Hematopoietic multipotent progenitor cell treated with erythropoietin and hydrocortisone succinate and interleukin-3 and kit ligand, for 6 days (in vitro differentiated cells): ENCODE data around the gene MTF2.

ENCODE experiments used
- DNase-seq: peaks from one replicate; pipeline ENCODE4 v3.0.0-alpha.2; 2015

The MTF2 gene

DNA sequence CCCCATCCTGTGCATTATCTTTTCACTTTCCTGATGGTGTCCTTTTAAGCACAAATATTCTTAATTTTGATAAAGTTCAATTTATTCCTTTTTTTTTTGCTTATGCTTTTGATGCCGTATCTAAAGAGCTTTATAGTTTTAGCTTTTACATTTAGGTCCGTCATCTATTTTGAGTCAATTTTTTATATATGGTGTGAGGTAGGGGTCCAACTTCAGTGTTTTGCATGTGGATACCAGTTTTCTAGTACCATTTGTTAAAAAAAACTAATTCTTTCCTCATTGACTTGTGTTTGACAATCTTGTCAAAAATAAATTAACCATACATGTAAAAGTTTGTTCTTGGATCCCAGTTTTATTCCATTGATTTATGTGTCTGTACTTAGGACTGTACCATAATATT is 4.9 kb downstream of the MTF2 start:
- DNase-seq: no peak

DNA sequence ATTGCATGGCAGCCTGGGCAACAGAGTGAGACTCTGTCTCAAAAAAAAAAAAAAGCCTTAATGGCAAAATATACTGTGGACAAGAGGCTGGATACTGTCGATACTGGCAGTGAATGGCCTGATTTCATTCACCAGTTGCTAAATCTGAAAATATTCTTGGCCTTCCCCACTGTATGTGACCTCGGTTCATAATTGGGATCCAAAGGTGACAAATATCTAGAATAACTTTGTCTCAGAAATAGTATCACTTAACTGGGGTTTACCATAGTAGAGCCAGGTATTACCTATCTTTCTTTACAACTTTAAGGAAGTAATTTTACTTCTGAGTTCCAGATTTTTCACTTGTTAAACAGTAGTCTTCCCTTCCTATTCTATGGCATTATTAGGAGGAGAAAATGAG is 8.4 kb downstream of the MTF2 start:
- no peak for DNase-seq

DNA sequence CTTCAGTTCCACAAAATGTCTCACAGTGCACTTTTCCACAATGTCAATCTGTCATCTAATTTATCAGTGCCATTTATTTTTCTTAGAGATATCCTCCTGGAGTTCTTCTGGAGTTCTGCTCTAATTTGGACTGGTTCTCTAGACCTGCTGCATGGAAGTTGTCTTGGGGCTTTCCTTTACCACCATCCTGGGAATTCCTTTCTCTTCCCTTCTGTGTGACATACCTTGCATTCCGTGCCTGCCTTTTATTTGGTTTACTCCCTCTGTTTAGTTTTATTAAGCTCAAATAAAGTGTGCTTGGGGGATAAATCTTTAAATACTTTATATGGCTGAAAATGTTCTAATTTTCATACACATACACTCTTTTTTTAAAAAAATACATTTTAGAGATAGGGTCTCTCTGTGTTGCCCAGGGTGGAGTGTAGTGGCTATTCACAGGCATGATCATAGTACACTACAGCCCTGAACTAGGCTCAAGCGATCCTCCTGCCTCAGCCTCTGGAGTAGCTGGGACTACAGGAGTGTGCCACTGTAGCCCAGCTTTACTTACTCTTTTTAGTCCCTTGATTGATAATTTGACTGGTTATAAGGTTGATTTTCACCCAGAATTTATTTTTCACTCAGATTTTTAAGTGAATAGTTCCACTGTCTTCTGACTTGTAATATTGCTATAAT is 14.4 kb downstream of the MTF2 start:
- no peak for DNase-seq

DNA sequence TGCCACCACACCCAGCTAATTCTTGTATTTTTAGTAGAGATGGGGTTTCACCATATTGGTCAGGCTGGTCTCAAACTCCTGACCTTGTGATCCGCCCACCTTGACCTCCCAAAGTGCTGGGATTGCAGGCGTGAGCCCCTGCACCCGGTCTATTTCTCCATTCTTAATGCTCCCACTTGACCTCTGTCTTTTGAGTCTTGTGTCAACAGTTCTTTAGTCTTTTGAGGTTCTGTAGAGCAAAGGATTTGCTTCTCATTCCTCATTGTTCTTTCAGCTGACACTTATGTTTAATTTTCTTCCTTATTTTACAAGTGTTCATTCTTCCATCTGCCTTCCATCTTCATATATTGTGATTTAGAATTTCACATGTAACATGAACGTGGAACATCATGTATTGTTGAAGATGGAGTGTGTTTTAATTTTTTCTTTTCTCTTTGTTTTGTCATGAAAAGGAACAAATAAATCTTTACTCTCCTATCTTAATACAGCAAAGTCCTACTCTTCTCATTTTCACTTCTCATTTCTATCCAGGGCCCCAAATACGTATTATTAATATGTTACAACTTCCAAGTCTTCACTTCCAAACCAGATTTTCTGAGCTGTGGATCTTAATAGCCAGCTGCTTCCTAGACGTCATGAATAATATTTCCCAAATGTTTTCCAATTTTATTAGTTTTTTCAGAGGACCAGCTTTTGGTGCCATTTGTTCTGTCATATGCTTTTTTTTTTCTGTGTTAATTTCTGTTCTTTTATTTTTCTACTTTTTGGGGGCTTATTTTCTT is 16.9 kb downstream of the MTF2 start:
- DNase-seq: no peak

DNA sequence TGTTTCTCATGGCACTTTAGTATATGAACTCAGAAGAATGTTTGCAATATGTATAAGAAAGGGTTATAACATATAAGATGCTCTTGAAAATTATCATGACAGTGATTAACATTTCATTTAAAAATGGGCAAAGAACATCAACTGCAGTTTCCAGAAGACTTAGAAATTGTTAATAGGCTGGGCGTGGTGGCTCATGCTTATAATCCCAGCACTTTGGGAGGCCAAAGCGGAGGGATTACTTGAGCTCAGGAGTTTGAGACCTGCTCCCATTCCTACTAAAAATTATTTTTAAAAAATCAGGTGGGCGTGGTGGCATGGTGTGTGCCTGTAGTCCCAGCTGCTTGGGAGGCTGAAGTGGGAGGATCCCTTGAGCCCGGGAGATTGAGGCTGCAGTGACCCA is 23.1 kb downstream of the MTF2 start:
- no peak for DNase-seq

DNA sequence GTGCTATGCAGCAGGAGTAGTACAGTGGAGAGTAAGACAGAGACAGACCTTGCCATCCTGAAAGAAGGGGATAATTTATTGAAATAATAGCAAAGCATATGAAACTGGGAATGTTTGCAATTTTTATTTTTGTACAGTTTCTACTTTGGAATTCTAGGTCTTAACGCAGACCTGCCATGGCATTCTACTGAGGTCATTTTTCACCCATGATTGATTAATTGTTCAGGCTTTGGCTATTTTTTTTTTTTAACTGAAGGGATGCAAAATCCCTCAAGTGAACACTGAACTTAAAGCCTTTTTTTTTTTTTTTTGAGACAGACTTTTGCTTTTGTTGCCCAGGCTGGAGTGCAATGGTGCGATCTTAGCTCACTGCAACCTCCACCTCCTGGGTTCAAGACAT is 27.1 kb downstream of the MTF2 start:
- DNase-seq: no peak

DNA sequence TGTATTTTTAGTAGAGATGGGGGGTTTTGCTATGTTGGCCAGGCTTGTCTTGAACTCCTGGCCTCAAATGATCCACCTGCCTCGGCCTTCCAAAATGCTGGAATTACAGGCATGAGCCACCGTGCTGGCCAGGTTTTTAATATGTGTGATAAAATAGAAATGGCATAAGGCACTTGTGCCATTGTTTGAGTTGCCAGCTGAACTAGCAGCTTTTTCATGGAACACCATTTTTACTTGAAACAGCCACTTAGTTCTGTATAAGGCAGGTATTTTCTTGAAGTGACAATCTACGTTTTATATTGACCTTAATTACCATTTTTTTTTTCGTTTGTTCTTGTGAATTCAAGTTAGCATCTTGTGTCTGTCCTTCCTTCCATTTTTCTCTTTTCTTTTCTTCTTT is 28.3 kb downstream of the MTF2 start:
- no peak for DNase-seq

DNA sequence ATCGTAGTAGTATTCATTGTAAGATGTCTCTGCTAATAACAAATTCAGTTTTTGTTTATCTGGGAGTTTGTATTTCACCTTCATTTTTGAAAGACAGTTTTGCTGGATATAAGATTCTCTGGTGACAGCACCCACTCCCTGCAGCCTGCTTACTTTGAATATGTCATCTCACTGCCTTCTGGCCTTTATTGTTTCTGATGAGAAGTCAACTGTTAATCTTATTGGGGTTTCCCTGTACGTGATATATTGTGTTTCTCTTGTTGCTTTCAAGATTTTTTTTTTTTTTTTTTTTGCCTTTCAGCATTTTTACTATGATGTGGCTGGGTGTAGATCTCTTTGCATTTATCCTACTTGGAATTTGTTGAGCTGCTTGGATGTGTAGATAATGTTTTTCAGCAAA is 29.3 kb downstream of the MTF2 start:
- no peak for DNase-seq

DNA sequence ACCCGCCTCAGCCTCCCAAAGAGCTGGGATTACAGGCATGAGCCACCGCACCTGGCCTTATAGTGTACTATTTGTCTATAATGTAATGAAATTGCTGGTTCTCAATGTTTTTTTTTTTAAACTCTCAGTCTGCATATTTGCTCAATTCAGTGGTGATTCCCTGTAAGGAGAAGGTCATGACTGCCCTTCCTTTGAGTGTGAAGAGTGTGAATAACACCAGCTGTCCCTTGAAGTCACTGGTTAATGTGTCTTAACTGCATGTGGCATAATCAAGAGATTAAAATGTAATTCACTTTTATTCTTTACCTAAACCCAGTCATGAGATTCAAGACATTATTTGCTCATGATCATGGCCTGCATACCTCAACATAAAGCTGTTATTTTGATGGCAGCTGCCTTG is 30.5 kb downstream of the MTF2 start:
- no peak for DNase-seq

DNA sequence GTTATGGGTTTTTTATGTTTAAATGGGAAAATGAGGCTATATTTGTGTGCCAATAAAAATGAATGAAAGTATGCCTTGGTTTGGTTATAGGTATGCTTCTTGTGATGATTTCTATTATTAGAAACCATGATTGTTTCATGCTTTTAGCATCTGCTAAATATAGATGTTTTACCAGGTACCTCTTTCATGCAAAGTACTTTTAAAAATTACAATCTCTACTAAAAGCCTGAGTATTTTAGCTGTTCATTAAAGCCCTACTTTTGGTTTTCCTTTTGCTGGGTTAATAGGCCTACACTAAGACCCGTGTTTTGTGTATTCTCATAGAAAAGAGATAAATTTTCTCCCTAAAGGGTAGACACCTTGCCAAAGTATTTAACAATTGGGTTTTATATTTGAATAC is 32.0 kb downstream of the MTF2 start:
- no peak for DNase-seq

DNA sequence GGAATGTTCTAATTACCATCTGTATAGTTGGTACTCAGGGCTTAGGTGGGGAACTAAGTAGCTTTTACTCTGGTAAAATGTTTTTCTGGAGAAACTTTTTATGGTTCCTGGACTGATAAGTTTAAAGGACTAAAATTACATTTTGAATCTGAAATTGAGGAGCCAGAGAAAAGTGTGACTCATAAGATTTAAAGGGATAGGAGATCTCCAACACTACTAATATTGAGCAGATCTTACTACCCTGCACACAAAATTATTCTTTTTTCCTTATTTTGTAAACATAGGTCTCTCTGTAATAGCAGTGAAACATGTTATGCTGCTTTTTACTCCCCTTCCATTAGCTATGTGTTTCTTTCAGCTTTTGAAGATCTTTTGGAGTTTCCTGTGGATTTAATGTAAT is 32.5 kb downstream of the MTF2 start:
- no peak for DNase-seq

DNA sequence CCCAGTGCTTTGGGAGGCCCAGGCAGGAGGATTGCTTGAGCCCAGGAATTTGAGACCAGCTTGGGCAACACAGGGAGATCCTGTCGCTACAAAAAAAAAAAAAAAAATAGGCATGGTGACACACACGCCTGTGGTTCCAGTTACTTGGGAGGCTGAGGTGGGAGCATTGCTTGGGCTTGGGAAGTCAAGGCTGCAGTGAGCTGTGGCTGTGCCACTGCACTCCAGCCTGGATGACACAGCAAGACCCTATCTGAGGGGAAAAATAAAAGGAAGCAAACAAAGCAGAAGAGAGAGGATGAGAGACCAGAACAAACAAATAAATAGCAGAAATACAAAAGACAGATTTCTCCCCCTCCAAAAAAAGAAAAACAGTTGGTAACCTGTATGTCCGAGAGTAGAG is 34.0 kb downstream of the MTF2 start:
- no peak for DNase-seq

DNA sequence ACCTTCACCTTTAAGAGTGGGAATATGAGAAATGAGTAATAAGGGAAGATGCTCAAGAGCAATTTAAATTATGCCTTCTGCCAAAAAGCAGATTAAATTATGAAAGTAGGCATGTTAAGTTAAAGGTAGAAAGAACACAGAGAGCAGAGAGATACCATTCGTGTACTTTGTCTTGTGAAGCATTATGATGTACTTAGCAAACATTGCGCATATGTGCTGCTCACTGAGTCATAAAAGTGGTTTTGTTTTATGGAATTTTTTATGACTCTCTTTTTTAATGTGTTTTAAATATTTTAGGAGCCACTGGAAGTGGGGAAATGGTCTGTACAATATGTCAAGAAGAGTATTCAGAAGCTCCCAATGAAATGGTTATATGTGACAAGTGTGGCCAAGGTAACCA is 35.3 kb downstream of the MTF2 start:
- no peak for DNase-seq

DNA sequence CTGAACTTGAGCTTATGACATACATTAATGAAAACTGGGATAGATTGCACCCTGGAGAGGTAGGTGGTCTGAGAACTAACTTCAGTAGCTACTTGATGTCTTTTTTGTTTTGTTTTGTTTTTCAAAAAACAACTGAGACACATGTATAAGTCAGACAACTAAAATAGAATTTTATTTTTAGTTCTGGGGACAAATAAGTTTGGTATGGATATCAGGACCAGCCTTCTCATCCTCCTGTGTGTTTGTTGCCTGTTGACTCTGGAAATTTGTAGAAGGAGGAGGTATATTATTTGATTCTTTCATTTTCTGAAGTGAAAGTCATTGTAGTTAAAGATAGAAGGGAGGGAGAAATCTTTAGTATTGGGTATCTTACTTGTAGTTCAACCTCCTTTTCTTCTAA is 41.5 kb downstream of the MTF2 start:
- DNase-seq: no peak

DNA sequence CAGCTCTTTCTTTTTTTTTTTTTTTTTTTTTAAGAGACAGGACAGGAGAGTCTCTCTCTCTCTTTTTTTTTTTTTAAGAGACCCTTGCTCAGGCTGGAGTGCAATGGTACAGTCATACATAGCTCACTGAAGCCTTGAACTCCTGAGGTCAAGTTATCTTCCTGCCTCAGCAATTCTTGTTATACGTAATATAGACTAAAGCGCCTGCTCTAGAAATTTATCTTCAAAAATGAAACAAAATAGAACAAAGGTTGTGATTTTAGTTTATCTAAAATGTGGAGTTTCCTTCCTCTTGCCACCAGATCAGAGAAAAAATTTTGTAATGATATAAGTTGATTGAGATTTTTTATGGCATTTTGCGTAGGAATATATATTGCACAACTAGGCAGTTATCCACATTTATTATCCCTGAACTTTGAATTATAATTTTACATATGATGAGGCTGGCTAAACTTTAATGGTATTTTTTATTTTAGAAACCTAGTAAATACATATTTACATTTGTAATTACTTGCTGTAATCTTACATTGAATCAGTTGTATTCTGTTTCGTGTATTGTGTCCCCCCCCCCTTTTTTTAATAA is 44.2 kb downstream of the MTF2 start:
- DNase-seq: no peak

DNA sequence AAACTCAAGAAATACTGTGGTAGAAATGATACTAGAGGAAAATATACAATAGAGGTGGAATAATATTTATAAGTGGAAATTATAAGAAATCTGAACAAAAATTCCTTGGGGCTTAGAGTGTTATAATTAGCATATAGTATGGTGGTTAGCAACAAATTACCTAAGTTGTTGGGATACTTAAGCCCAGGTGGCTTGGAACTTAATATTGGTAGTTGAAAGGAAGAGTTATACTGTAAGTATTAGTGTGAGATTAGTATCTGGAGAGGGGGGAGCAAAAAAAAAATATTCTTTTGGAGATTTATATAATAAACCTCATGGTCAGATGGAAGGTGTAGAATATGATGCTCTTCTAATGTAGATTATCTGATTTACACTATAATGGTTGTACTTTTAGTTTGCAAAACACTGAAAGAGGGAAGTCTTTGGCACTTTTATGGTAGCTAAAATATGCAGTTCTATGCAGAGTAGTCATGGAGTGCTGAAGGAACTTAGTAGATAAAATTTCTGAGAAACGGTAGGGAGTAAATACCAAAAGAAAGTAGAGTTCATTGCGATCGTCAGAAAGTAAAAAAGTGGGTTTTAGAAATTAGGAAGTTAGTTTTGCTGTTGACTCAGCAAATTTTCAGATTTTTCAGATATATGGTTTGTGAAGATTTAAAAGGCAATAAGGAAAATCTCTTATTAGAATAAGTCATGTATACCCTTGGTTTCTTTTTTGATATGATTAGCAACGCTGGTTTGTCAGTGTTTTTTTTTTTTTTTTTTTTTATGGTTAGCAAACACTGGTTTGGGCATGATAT is 45.7 kb downstream of the MTF2 start:
- DNase-seq: no peak

DNA sequence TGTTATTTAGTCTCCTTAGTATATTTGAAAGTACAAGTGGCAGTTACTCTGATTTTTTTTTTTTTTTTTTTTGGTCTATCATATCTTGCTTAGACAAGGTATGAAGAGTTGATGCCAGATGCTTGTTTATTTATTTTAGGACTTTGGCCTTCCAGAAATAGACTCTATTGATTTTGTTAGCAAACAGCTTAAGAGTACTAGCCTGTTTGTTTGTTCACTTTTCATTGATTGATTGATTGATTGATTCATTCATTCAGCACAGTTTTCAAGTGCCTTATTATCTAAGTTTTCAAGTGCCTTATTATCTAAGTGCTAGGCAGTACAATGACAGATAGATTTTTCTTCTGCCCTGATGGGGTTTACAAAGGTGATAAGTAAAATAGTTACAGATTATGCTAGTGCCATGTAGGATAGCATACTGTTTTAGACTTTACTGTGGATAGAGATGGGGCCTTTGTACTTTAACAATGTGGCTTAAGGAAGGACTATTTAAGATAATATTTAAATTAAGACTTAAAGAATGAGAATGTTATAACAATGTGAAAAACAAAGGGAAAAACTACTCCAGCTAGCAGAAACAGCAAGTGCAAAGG is 50.5 kb downstream of the MTF2 start:
- DNase-seq: no peak

DNA sequence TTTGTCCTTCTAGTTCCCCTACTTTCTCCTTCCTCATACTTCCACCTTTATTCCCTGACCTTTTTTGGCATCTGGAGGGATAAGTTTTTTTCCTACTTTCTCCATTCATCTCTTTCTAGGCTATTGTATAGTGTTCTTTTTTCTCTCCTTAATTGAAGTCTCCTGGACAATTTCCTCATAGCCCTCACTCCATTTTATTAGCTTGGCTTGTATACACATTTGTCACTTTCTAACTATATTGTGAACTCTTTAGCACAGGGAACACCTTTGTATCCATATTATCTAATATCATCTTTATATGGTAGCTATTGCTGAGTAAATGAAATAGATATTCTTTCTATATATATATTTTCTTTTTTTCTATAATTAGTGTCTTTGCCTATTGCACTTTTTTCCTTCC is 53.6 kb downstream of the MTF2 start:
- DNase-seq: no peak

DNA sequence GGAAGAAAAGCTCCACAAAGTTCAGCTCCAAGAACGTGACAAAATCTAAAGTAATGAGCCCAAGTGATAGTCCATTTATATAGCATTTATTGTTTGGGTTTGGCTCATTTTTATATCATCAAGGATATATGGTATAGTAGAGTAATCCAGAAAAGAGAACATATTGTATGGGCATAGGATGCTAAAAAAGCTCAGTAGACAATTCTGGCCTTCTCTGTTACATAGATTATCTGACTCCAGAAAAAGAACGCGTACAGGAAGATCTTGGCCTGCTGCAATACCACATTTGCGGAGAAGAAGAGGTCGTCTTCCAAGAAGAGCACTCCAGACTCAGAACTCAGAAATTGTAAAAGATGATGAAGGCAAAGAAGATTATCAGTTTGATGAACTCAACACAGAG is 57.4 kb downstream of the MTF2 start:
- no peak for DNase-seq

DNA sequence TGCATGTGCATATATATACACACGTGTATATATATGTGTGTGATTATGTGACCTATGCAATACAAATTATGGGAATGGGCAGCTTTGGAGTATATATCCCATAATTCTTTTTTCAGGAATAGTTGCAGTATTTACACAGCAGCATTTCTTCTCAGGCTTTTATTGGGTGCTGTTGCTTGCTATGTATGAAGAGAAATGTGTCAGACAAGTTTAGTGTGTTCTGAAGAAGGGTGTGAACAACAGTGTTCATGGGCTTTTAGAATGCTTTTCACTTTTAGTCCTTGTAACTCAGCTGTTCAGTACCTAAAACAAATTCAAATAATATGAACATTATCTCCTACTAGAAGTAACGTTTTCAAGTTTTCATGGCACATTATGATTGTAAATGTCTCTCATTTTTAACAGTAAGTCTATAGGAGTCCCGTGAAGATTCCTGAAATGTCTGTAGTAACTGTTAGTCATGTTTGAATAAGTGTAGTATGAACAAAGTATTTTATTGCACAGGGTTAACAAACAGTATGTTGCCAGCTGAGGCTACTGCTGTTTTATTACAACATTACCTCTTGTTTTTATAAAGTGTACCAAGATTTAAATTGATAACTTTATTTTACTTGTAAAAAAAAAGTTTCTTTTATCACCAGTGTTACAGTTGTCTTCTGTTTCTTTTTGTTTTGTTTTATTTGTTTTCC is 58.7 kb downstream of the MTF2 start:
- DNase-seq: no peak

DNA sequence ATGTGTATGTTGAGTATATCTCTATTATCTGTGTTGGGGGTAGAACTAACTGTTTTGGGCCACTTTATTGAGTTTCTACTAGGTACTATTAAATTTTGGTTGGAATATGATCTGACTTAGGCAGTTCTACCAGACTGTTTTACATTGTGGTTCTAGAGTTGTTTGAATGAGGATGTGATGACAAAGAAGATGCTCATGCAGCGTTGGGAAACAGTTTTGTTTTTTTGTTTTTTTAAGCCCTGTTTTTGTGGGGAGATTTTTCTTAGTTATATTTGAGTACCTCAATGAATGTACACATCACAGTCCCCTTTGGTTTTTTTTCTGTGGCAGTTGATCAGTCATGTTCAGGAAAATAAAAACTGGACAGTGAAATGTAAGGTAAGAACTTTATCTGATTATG is 61.0 kb downstream of the MTF2 start:
- DNase-seq: no peak

DNA sequence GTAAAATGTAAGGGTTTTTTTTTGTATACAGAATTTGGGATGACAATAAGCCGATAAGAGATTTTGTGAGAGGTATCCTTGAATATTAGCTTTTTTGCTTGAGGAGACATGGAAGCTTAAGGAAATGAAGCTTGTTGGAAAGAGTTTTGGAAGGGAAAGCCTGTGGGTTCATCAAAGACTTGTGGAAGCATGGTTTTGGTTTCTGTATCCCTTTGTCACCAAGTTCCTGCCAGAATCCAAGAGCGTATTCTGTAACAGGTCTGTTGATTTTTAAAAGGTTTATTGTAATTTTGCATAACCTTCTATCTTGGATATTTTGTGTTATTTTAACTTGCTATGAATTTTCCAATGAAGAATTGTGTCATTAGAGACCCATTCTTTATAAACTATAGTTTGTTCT is 63.1 kb downstream of the MTF2 start:
- no peak for DNase-seq

DNA sequence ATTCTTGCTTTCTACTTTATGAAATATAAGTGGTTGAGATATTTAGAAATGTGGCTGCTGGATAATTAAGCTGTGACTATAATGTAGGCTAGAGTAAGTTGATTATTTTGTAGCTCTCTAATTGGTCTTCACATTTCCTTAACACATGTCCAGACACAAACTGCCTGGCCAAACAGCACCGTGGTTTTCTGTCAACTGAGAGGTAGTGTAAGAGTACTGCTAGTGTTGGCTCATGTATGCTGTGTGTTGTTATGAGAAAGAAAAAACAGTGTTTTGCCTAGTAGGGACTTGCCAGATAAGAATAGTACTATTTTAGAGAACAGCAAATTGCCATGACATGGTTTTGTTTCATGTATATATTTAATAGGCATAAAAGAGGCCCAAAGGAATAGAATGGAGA is 64.1 kb downstream of the MTF2 start:
- DNase-seq: peak; percentile 28
